NCI-H510A treated with DMSO at 0.1 percent for 48 hours (cell line): Measurements from ENCODE around the gene TBC1D3B.
"Not testable (repeated sequence)": the region's sequence is repeated elsewhere in the genome, so short reads cannot be mapped to it uniquely, and the experiment has no call there.

Source experiments
- DNase-seq: peaks from one replicate; lab custom pipeline; 2025; lab: John Stamatoyannopoulos, UW

Gene TBC1D3B

GRCh38 chr17:36176536-36176935 is at the start of gene TBC1D3B:
Gene TBC1D3B (minus strand): TSS chr17:36176636. CDS start chr17:36175050, 1,586 bp downstream.
- DNase-seq: not testable (repeated sequence)

GRCh38 chr17:36222967-36223366 is 46.5 kb upstream of the TBC1D3B start:
- DNase-seq: not testable (repeated sequence)

- not testable (repeated sequence) for DNase-seq
These were observed 45.2 kb upstream of the TBC1D3B start for GRCh38 chr17:36221581-36222100.

GRCh38 chr17:36220737-36221580 is 44.5 kb upstream of the TBC1D3B start:
- DNase-seq: not testable (repeated sequence)

GRCh38 chr17:36219556-36219955 is 43.1 kb upstream of the TBC1D3B start:
- not testable (repeated sequence) for DNase-seq

- DNase-seq: not testable (repeated sequence)
These were observed 39.2 kb upstream of the TBC1D3B start for GRCh38 chr17:36215406-36216308.

- no peak for DNase-seq
These were observed 38.5 kb upstream of the TBC1D3B start for GRCh38 chr17:36214918-36215317.

- DNase-seq: no peak
These were observed 37.3 kb upstream of the TBC1D3B start for GRCh38 chr17:36213695-36214094.

- no peak for DNase-seq
These were observed 36.5 kb upstream of the TBC1D3B start for GRCh38 chr17:36212966-36213365.

- no peak for DNase-seq
These were observed 35.8 kb upstream of the TBC1D3B start for GRCh38 chr17:36212272-36212605.

- DNase-seq: not testable (repeated sequence)
These were observed 35.2 kb upstream of the TBC1D3B start for GRCh38 chr17:36211484-36212271.

GRCh38 chr17:36210439-36211211 is 34.2 kb upstream of the TBC1D3B start, which contains the start of gene CCL4L2:
Gene CCL4L2 (plus strand): TSS chr17:36211063.
- not testable (repeated sequence) for DNase-seq

- no peak for DNase-seq
These were observed 33.1 kb upstream of the TBC1D3B start for GRCh38 chr17:36209575-36209974.

- not testable (repeated sequence) for DNase-seq
These were observed 30.9 kb upstream of the TBC1D3B start for GRCh38 chr17:36207383-36207782.

- DNase-seq: not testable (repeated sequence)
These were observed 30.0 kb upstream of the TBC1D3B start for GRCh38 chr17:36206486-36206821.

- DNase-seq: no peak
These were observed 29.4 kb upstream of the TBC1D3B start for GRCh38 chr17:36205637-36206485.

- no peak for DNase-seq
These were observed 28.5 kb upstream of the TBC1D3B start for GRCh38 chr17:36204724-36205500.

GRCh38 chr17:36203335-36203734 is 26.9 kb upstream of the TBC1D3B start:
- no peak for DNase-seq

GRCh38 chr17:36201506-36201905 is 25.1 kb upstream of the TBC1D3B start:
- DNase-seq: not testable (repeated sequence)
